HepG2 (cell line): Measurements from ENCODE around the gene TSPAN18.

Experiments
- NBN ChIP-seq: fragments of 450-650 bp; conservative IDR thresholded peaks from 2 replicates; pipeline ENCODE4 v1.6.1; 2017
- SP1 ChIP-seq, 2 experiments: fragments of 450-650 bp in 1 of 2; sonication (generic) in 1 of 2; formaldehyde crosslinking in 1 of 2; IDR thresholded peaks; 2 replicates each; pipeline versions ENCODE4 v1.4.0 to v1.6.1; 2016 to 2020; ENCODE audit warnings: missing genetic modification reagents in 1 of 2

- no peak for TF ChIP-seq SP1 (IDR thresholded peaks at IDR 0.05)
- TF ChIP-seq SP1 (CRISPR knock-in tag; IDR thresholded peaks at IDR 0.05) = no peak
- no peak for TF ChIP-seq NBN
Measured at GRCh38 chr11:44777209-44778194, 50.7 kb downstream of the TSPAN18 start.
